Fibroblast of villous mesenchyme (primary cell): ENCODE results near the gene C1GALT1C1. TPM values are rescaled to one million over a fixed set of nuclear protein-coding genes. Genes with fewer than 3 reads are reported as not detected.
A peak's percentile ranks its signal among the peaks of the same experiment; 100 is the strongest.

Experiments
- DNase-seq: peaks from one replicate; pipeline ENCODE4 v3.0.0-alpha.2; 2010; ENCODE audit warnings: low read depth
- H3K4me3 ChIP-seq: 2 replicates; pipeline ENCODE4 v1.5.1; 2011; ENCODE audit warnings: low read depth, mild to moderate bottlenecking, low read length
- total RNA-seq: library from RNA; depleted of rRNA; stranded (reverse); fragments of >200 nt; gene quantifications from 2 replicates; pipeline ENCODE4 v1.2.3, GENCODE V29; 2012
- TF ChIP-seq, protein P1 (sequence below): IDR thresholded peaks from 2 replicates; pipeline ENCODE4 v1.5.1; 2012; ENCODE audit warnings: low read depth, mild to moderate bottlenecking, low read length; ENCODE audit not compliant: insufficient read depth

The C1GALT1C1 gene
- total RNA-seq, 1 donor = 84.2 TPM

GRCh38 chrX:120638619-120639018, 8.8 kb upstream of the C1GALT1C1 start:
- no peak for DNase-seq
- TF ChIP-seq, protein P1, sequence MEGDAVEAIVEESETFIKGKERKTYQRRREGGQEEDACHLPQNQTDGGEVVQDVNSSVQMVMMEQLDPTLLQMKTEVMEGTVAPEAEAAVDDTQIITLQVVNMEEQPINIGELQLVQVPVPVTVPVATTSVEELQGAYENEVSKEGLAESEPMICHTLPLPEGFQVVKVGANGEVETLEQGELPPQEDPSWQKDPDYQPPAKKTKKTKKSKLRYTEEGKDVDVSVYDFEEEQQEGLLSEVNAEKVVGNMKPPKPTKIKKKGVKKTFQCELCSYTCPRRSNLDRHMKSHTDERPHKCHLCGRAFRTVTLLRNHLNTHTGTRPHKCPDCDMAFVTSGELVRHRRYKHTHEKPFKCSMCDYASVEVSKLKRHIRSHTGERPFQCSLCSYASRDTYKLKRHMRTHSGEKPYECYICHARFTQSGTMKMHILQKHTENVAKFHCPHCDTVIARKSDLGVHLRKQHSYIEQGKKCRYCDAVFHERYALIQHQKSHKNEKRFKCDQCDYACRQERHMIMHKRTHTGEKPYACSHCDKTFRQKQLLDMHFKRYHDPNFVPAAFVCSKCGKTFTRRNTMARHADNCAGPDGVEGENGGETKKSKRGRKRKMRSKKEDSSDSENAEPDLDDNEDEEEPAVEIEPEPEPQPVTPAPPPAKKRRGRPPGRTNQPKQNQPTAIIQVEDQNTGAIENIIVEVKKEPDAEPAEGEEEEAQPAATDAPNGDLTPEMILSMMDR = no peak
- H3K4me3 ChIP-seq = no peak overlapping the region

DNA sequence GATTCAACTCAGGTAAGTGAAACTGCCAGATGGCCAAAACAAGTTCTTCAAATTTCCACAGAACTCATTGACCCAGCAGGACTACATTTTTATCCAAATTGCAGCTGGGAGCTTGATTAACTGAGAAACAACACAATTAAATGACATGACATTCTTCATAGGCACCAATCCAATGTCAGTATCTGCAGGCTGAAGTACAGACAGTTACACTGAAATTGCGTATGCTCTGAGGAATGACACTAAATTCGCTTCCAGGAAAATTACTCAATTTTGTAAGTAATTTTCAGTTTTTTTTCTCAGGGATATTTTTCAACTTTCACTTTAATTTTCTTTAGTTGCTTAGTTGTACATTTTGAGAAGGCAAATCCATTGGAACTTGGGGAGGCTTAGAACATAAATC, 4.5 kb downstream of the C1GALT1C1 start:
- TF ChIP-seq, protein P1 = no peak
- H3K4me3 ChIP-seq = no peak overlapping the region
- peak; percentile 55 for DNase-seq

GRCh38 chrX:120617996-120618630, 11.7 kb downstream of the C1GALT1C1 start:
- H3K4me3 ChIP-seq = no peak overlapping the region
- no peak for DNase-seq
- TF ChIP-seq, protein P1 = no peak

GRCh38 chrX:120614816-120615215, 15.0 kb downstream of the C1GALT1C1 start:
- H3K4me3 ChIP-seq = no peak overlapping the region
- TF ChIP-seq, protein P1 = no peak
- no peak for DNase-seq

DNA sequence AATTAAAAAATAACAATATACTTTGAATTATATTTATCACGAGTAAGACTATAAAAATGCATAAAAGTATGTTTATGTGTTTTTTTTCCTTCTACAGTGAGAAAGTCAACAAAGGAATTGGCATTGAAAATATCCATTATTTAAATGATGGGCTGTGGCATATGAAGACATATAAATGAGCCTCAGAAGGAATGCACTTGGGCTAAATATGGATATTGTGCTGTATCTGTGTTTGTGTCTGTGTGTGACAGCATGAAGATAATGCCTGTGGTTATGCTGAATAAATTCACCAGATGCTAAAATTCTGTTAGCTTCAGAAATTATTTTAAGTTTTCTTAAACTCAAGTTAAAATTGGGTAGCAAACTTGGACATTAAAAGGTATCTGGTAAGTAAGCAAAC, 17.8 kb downstream of the C1GALT1C1 start:
- DNase-seq = no peak
- TF ChIP-seq, protein P1 = no peak
- no peak overlapping the region for H3K4me3 ChIP-seq

- peak overlapping the region; percentile 71 for H3K4me3 ChIP-seq
- TF ChIP-seq, protein P1 = no peak
- DNase-seq = peak; percentile 68
Observed at GRCh38 chrX:120604361-120604782, 25.5 kb downstream of the C1GALT1C1 start.
